IMR-90 (cell line): Measurements from ENCODE around the gene CHMP4B.

Experiments
- CEBPB ChIP-seq: IDR thresholded peaks from 2 replicates; pipeline ENCODE4 v1.6.1; 2012; ENCODE audit warnings: low read depth, low read length, improper control_type of control experiment
- CTCF ChIP-seq: conservative IDR thresholded peaks from 2 replicates; pipeline ENCODE4 v1.5.1; 2012; ENCODE audit warnings: mild to moderate bottlenecking, low read depth, low read length, improper control_type of control experiment
- POLR2A ChIP-seq: IDR thresholded peaks from 2 replicates; pipeline ENCODE4 v1.6.1; 2012; ENCODE audit warnings: mild to moderate bottlenecking, low read depth, low read length
- RAD21 ChIP-seq: IDR thresholded peaks from 2 replicates; pipeline ENCODE4 v1.6.1; 2012; ENCODE audit warnings: low read length, improper control_type of control experiment
- RCOR1 ChIP-seq: IDR thresholded peaks from 2 replicates; pipeline ENCODE4 v1.6.1; 2012; ENCODE audit warnings: mild to moderate bottlenecking, low read length, improper control_type of control experiment; ENCODE audit not compliant: insufficient replicate concordance
- RFX5 ChIP-seq: IDR thresholded peaks from 2 replicates; pipeline ENCODE4 v1.8.0; 2012; ENCODE audit warnings: low read depth, mild to moderate bottlenecking, low read length, moderate library complexity

- TF ChIP-seq CTCF: no peak
- no peak for TF ChIP-seq POLR2A
- TF ChIP-seq RAD21: no peak
- no peak for TF ChIP-seq CEBPB
- no peak for TF ChIP-seq RCOR1
- no peak for TF ChIP-seq RFX5
These were observed 67.4 kb downstream of the CHMP4B start for GRCh38 chr20:33878583-33878982.
